WTC11 (cell line): ENCODE data around the gene RNF151. TPM values are rescaled to one million over a fixed set of nuclear protein-coding genes. Genes with fewer than 3 reads are reported as not detected.

Experiments
- ATF1 ChIP-seq: sonication (generic); formaldehyde crosslinking; IDR thresholded peaks from 2 replicates; pipeline ENCODE4 v1.8.1; 2023; ENCODE audit warnings: mild to moderate bottlenecking, moderate library complexity, missing genetic modification reagents
- ELF4 ChIP-seq: sonication (generic); formaldehyde crosslinking; IDR thresholded peaks from 2 replicates; pipeline ENCODE4 v1.8.1; 2022; ENCODE audit warnings: low read depth, mild to moderate bottlenecking, moderate library complexity, missing genetic modification reagents
- ESRRA ChIP-seq: sonication (generic); formaldehyde crosslinking; IDR thresholded peaks from 2 replicates; pipeline ENCODE4 v1.8.1; 2022; ENCODE audit warnings: mild to moderate bottlenecking, missing genetic modification reagents, borderline replicate concordance
- GABPB1 ChIP-seq: sonication (generic); formaldehyde crosslinking; IDR thresholded peaks from 2 replicates; pipeline ENCODE4 v1.8.1; 2023; ENCODE audit warnings: mild to moderate bottlenecking, missing genetic modification reagents
- HMGA2 ChIP-seq: fragments of 250-450 bp; sonication (Bioruptor Pico); IDR thresholded peaks from 2 replicates; pipeline ENCODE4 v1.4.0; 2021; ENCODE audit warnings: mild to moderate bottlenecking, moderate library complexity
- JAZF1 ChIP-seq: fragments of 250-450 bp; sonication (Bioruptor Pico); IDR thresholded peaks from 2 replicates; pipeline ENCODE4 v1.9.0; 2021; ENCODE audit warnings: moderate library complexity, mild to moderate bottlenecking, inconsistent platforms
- MXD4 ChIP-seq: fragments of 250-450 bp; sonication (Bioruptor Pico); IDR thresholded peaks from 2 replicates; pipeline ENCODE4 v1.8.0; 2021; ENCODE audit warnings: mild to moderate bottlenecking, moderate library complexity, borderline replicate concordance
- SMAD3 ChIP-seq: sonication (generic); formaldehyde crosslinking; IDR thresholded peaks from 2 replicates; pipeline ENCODE4 v1.8.0; 2022; ENCODE audit warnings: missing genetic modification reagents, mild to moderate bottlenecking, borderline replicate concordance
- SMAD4 ChIP-seq: sonication (generic); formaldehyde crosslinking; IDR thresholded peaks from 2 replicates; pipeline ENCODE4 v1.8.0; 2022; ENCODE audit warnings: mild to moderate bottlenecking, missing genetic modification reagents
- TCF7 ChIP-seq: sonication (generic); formaldehyde crosslinking; IDR thresholded peaks from 2 replicates; pipeline ENCODE4 v1.8.0; 2022; ENCODE audit warnings: mild to moderate bottlenecking, low read depth, missing genetic modification reagents, moderate library complexity
- TEAD4 ChIP-seq: sonication (generic); formaldehyde crosslinking; IDR thresholded peaks from 2 replicates; pipeline ENCODE4 v1.8.0; 2022; ENCODE audit warnings: mild to moderate bottlenecking, missing genetic modification reagents
- ZNF219 ChIP-seq: sonication (generic); formaldehyde crosslinking; IDR thresholded peaks from 2 replicates; pipeline ENCODE4 v1.8.0; 2023; ENCODE audit warnings: missing genetic modification reagents, mild to moderate bottlenecking, borderline replicate concordance
- ZNF396 ChIP-seq: fragments of 250-450 bp; sonication (Bioruptor Pico); IDR thresholded peaks from 2 replicates; pipeline ENCODE4 v1.8.0; 2021; ENCODE audit warnings: mild to moderate bottlenecking, moderate library complexity, borderline replicate concordance
- total RNA-seq: library from RNA; stranded (reverse); gene quantifications from 3 replicates; pipeline ENCODE4 v1.2.3, GENCODE V29; 2021
- TF ChIP-seq, protein P1 (sequence below): sonication (generic); formaldehyde crosslinking; IDR thresholded peaks from 2 replicates; pipeline ENCODE4 v1.8.1; 2023; ENCODE audit warnings: mild to moderate bottlenecking, moderate library complexity, missing genetic modification reagents
- TF ChIP-seq, protein P2 (sequence below): sonication (generic); formaldehyde crosslinking; IDR thresholded peaks from 2 replicates; pipeline ENCODE4 v1.8.1; 2022; ENCODE audit warnings: mild to moderate bottlenecking, moderate library complexity, missing genetic modification reagents
- TF ChIP-seq, protein P3 (sequence below): sonication (generic); formaldehyde crosslinking; IDR thresholded peaks from 2 replicates; pipeline ENCODE4 v1.8.0; 2023; ENCODE audit warnings: missing genetic modification reagents, mild to moderate bottlenecking, borderline replicate concordance
- TF ChIP-seq, protein P4 (sequence below): sonication (generic); formaldehyde crosslinking; IDR thresholded peaks from 2 replicates; pipeline ENCODE4 v1.8.0; 2022; ENCODE audit warnings: mild to moderate bottlenecking, missing genetic modification reagents
- TF ChIP-seq, protein P5 (sequence below): sonication (generic); formaldehyde crosslinking; IDR thresholded peaks from 2 replicates; pipeline ENCODE4 v1.8.0; 2022; ENCODE audit warnings: mild to moderate bottlenecking, missing genetic modification reagents

Gene RNF151
- total RNA-seq, 1 experiment from 2014 or later = 0.31 TPM

DNA sequence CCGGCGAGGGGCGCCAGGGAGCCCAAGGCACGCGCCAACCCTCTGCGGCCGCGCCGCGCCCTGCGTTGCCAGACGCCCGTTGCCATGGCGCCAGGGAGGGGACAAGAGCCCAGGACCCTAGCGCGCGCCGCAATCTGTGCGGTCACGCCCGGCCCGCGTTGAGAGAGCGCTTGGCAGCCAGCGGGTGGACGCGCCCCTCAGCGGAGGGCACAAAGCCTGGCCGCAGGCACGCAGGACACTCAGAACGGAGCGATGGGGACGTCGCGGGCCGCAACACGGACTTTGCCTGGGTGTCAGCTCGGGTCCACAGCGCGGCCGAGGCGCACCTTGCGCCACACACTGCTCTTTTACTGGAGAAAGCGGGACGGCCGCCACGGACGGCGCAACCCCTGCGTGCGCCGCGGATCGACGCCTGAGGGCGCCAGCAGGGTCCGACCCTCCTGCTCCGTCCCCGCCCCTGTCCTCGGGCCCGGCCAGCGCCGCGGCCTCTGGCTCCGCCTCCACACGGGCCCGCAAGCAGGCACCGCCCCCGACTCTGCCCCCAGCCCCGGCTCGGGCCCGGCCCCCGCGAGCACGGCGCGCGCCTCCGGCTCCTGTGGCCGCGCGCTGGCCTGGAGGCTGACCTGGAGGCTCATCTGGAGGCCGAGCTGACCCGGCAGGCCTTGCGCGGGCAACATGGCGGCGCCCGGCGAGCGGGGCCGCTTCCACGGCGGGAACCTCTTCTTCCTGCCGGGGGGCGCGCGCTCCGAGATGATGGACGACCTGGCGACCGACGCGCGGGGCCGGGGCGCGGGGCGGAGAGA is 17.1 kb downstream of the RNF151 start, which contains the start of gene GFER (continued):
- TF ChIP-seq JAZF1 (no peak), ZNF219 (CRISPR knock-in tag) (no peak), SMAD3 (no peak), HMGA2 (CRISPR knock-in tag) (no peak), ELF4 (no peak), ZNF396 (CRISPR knock-in tag) (no peak), GABPB1 (peak; percentile 15), TCF7 (CRISPR knock-in tag) (no peak; the same call in 1 of the 2 replicates), SMAD4 (no peak), ATF1 (CRISPR knock-in tag) (no peak), ESRRA (CRISPR knock-in tag) (peak; percentile 81; the same call in 1 of the 2 replicates), TEAD4 (no peak), MXD4 (CRISPR knock-in tag) (no peak)
- TF ChIP-seq, protein P1, sequence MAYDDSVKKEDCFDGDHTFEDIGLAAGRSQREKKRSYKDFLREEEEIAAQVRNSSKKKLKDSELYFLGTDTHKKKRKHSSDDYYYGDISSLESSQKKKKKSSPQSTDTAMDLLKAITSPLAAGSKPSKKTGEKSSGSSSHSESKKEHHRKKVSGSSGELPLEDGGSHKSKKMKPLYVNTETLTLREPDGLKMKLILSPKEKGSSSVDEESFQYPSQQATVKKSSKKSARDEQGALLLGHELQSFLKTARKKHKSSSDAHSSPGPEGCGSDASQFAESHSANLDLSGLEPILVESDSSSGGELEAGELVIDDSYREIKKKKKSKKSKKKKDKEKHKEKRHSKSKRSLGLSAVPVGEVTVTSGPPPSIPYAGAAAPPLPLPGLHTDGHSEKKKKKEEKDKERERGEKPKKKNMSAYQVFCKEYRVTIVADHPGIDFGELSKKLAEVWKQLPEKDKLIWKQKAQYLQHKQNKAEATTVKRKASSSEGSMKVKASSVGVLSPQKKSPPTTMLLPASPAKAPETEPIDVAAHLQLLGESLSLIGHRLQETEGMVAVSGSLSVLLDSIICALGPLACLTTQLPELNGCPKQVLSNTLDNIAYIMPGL = peak; percentile 72; the same call in 1 of the 2 replicates
- TF ChIP-seq, protein P2, sequence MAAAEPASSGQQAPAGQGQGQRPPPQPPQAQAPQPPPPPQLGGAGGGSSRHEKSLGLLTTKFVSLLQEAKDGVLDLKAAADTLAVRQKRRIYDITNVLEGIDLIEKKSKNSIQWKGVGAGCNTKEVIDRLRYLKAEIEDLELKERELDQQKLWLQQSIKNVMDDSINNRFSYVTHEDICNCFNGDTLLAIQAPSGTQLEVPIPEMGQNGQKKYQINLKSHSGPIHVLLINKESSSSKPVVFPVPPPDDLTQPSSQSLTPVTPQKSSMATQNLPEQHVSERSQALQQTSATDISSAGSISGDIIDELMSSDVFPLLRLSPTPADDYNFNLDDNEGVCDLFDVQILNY (CRISPR knock-in tag) = peak; percentile 84
- TF ChIP-seq, protein P3, sequence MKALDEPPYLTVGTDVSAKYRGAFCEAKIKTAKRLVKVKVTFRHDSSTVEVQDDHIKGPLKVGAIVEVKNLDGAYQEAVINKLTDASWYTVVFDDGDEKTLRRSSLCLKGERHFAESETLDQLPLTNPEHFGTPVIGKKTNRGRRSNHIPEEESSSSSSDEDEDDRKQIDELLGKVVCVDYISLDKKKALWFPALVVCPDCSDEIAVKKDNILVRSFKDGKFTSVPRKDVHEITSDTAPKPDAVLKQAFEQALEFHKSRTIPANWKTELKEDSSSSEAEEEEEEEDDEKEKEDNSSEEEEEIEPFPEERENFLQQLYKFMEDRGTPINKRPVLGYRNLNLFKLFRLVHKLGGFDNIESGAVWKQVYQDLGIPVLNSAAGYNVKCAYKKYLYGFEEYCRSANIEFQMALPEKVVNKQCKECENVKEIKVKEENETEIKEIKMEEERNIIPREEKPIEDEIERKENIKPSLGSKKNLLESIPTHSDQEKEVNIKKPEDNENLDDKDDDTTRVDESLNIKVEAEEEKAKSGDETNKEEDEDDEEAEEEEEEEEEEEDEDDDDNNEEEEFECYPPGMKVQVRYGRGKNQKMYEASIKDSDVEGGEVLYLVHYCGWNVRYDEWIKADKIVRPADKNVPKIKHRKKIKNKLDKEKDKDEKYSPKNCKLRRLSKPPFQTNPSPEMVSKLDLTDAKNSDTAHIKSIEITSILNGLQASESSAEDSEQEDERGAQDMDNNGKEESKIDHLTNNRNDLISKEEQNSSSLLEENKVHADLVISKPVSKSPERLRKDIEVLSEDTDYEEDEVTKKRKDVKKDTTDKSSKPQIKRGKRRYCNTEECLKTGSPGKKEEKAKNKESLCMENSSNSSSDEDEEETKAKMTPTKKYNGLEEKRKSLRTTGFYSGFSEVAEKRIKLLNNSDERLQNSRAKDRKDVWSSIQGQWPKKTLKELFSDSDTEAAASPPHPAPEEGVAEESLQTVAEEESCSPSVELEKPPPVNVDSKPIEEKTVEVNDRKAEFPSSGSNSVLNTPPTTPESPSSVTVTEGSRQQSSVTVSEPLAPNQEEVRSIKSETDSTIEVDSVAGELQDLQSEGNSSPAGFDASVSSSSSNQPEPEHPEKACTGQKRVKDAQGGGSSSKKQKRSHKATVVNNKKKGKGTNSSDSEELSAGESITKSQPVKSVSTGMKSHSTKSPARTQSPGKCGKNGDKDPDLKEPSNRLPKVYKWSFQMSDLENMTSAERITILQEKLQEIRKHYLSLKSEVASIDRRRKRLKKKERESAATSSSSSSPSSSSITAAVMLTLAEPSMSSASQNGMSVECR (CRISPR knock-in tag) = peak; percentile 45
- TF ChIP-seq, protein P4, sequence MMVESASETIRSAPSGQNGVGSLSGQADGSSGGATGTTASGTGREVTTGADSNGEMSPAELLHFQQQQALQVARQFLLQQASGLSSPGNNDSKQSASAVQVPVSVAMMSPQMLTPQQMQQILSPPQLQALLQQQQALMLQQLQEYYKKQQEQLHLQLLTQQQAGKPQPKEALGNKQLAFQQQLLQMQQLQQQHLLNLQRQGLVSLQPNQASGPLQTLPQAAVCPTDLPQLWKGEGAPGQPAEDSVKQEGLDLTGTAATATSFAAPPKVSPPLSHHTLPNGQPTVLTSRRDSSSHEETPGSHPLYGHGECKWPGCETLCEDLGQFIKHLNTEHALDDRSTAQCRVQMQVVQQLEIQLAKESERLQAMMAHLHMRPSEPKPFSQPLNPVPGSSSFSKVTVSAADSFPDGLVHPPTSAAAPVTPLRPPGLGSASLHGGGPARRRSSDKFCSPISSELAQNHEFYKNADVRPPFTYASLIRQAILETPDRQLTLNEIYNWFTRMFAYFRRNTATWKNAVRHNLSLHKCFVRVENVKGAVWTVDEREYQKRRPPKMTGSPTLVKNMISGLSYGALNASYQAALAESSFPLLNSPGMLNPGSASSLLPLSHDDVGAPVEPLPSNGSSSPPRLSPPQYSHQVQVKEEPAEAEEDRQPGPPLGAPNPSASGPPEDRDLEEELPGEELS (CRISPR knock-in tag) = peak; percentile 24; the same call in 1 of the 2 replicates
- TF ChIP-seq, protein P5, sequence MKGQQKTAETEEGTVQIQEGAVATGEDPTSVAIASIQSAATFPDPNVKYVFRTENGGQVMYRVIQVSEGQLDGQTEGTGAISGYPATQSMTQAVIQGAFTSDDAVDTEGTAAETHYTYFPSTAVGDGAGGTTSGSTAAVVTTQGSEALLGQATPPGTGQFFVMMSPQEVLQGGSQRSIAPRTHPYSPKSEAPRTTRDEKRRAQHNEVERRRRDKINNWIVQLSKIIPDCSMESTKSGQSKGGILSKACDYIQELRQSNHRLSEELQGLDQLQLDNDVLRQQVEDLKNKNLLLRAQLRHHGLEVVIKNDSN = 0 out of 2 replicates have a peak, but pooled peaks have one; percentile 2
